ENCODE results near the gene RNU1-4.

- TF ChIP-seq CTCF (conservative IDR thresholded peaks at IDR 0.05 in 1 of 2, IDR thresholded peaks at IDR 0.05 in 1 of 2; ENCODE audit: low read depth in 1 of 2, low read length in 2 of 2): no peak
- no peak for TF ChIP-seq EZH2 (IDR thresholded peaks at IDR 0.05; ENCODE audit: low read length, missing control alignments)
These were observed 18.3 kb upstream of the RNU1-4 start for GRCh38 chr1:16721871-16722641.
